Stomach (tissue), 9 donors: ENCODE measurements around the gene ANKRD22. TPM values are rescaled to one million over a fixed set of nuclear protein-coding genes. Genes with fewer than 3 reads are reported as not detected.

Source experiments
- DNase-seq, 2 donors: peaks; one replicate each; pipeline versions ENCODE4 v3.0.0 to v3.0.0-alpha.2; 2013 to 2019
- H3K27ac ChIP-seq, 5 donors: fragments of 200-600 bp in 4 of 5; sonication (generic) in 4 of 5; one replicate each; pipeline ENCODE4 v1.5.1; 2013 to 2019; ENCODE audit warnings: mild to moderate bottlenecking in 1 of 5, moderate library complexity in 1 of 5
- H3K27me3 ChIP-seq, 3 donors: fragments of 200-600 bp; sonication (generic); one replicate each; pipeline ENCODE4 v1.5.1; 2017 to 2019; ENCODE audit warnings: mixed run types in 1 of 3
- H3K36me3 ChIP-seq, 4 donors: fragments of 200-600 bp; sonication (generic); 1 replicate in 3 of 4; 2 replicates in 1 of 4; pipeline ENCODE4 v1.5.1; 2016 to 2019
- H3K4me1 ChIP-seq, 4 donors: fragments of 200-600 bp; sonication (generic); one replicate each; pipeline ENCODE4 v1.5.1; 2016 to 2019
- H3K4me3 ChIP-seq, 4 donors: fragments of 200-600 bp; sonication (generic) in 3 of 4; one replicate each; pipeline ENCODE4 v1.5.1; 2016 to 2019; ENCODE audit warnings: mild to moderate bottlenecking in 1 of 4
- H3K9me3 ChIP-seq, 4 donors: fragments of 200-600 bp; sonication (generic); one replicate each; pipeline ENCODE4 v1.5.1; 2016 to 2019
- EP300 ChIP-seq: sonication (generic); formaldehyde crosslinking; IDR thresholded peaks from one replicate; pipeline ENCODE4 v1.6.1; 2017; ENCODE audit warnings: antibody characterized with exemption
- POLR2A ChIP-seq, 4 donors: fragments of 450-650 bp; IDR thresholded peaks; one replicate each; pipeline ENCODE4 v1.6.1; 2016; ENCODE audit warnings: antibody characterized with exemption in 4 of 4, control low read depth in 2 of 4, mild to moderate bottlenecking in 1 of 4, moderate library complexity in 1 of 4
- POLR2AphosphoS5 ChIP-seq, 3 donors: sonication (generic); formaldehyde crosslinking; IDR thresholded peaks; one replicate each; pipeline ENCODE4 v1.6.1; 2016; ENCODE audit warnings: antibody characterized with exemption in 3 of 3
- WGBS, 5 donors: extraction: QIAGEN DNeasy Blood & Tissue Kit in 3 of 5; methylation state at CpG; one replicate each; pipeline versions ENCODE4 v1.1.5 to v1.1.7; 2013 to 2018; 5-methylcytosine and 5-hydroxymethylcytosine counted together
- intact Hi-C: fragments of 100-400 bp; cut with DNase I; formaldehyde crosslinking; loops from one replicate; pipeline ENCODE4 v1.15.1; 2023; ENCODE audit warnings: low total_unique reads
- polyA plus RNA-seq, 3 donors: library from polyadenylated mRNA; stranded (reverse); fragments of 200-250 nt; gene quantifications; one replicate each; pipeline ENCODE4 v1.2.3, GENCODE V29; 2013
- total RNA-seq, 5 donors: library from RNA; depleted of rRNA; stranded (reverse); fragments of >200 nt; gene quantifications; one replicate each; pipeline versions ENCODE4 v1.1.0 to v1.2.3, GENCODE V29; 2014 to 2016
- TF ChIP-seq, protein P1 (sequence below), 7 experiments: fragments of 450-650 bp in 4 of 7; fragments of 200-600 bp in 3 of 7; sonication (generic) in 3 of 7; IDR thresholded peaks; one replicate each; pipeline ENCODE4 v1.5.1; 2016 to 2019; ENCODE audit warnings: antibody characterized with exemption in 7 of 7, control low read depth in 2 of 7, mild to moderate bottlenecking in 1 of 7
- donor health status: healthy with polysubstance abuse.
- donor health status: Bipolar disorder and iron deficiency.
- donor health status: healthy.

Gene ANKRD22
- total and polyA plus RNA-seq, 8 donors: 6.4 to 63.9 (median 36.4) TPM

GRCh38 chr10:88820748-88821401 is 30.8 kb downstream of the ANKRD22 start:
- peaks cover 0 to 26% (median 12%) of the 10 kb centered on the region in 4 donors for H3K36me3 ChIP-seq
- intact Hi-C loops: no loop called here
- peak in 1 of 2 donors; percentile 83 for DNase-seq
- no peak overlapping the region for H3K4me3 ChIP-seq
- TF ChIP-seq, protein P1, sequence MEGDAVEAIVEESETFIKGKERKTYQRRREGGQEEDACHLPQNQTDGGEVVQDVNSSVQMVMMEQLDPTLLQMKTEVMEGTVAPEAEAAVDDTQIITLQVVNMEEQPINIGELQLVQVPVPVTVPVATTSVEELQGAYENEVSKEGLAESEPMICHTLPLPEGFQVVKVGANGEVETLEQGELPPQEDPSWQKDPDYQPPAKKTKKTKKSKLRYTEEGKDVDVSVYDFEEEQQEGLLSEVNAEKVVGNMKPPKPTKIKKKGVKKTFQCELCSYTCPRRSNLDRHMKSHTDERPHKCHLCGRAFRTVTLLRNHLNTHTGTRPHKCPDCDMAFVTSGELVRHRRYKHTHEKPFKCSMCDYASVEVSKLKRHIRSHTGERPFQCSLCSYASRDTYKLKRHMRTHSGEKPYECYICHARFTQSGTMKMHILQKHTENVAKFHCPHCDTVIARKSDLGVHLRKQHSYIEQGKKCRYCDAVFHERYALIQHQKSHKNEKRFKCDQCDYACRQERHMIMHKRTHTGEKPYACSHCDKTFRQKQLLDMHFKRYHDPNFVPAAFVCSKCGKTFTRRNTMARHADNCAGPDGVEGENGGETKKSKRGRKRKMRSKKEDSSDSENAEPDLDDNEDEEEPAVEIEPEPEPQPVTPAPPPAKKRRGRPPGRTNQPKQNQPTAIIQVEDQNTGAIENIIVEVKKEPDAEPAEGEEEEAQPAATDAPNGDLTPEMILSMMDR (IDR thresholded peaks at IDR 0.05): no peak
- no peak for TF ChIP-seq POLR2A (IDR thresholded peaks at IDR 0.05)
- no peak for TF ChIP-seq POLR2AphosphoS5 (IDR thresholded peaks at IDR 0.05)
- TF ChIP-seq EP300: no peak
- no peak overlapping the region for H3K27ac ChIP-seq
- H3K4me1 ChIP-seq: no peaks in the 10 kb centered on the region
- H3K9me3 ChIP-seq: no peaks in the 10 kb centered on the region
- no peaks in the 10 kb centered on the region for H3K27me3 ChIP-seq

GRCh38 chr10:88819290-88819689 is 32.4 kb downstream of the ANKRD22 start:
- Histone ChIP-seq H3K4me3 (no peak overlapping the region), H3K36me3 (peaks cover 0 to 15% (median 6%) of the 10 kb centered on the region in 4 donors), H3K4me1 (peaks cover 0 to under 1% (median 0%) of the 10 kb centered on the region in 4 donors), H3K27me3 (no peaks in the 10 kb centered on the region), H3K9me3 (no peaks in the 10 kb centered on the region), H3K27ac (no peak overlapping the region)
- WGBS, 5 donors: 77 to 92% (median 87%) methylated on average over 3 of the region's 3 CpGs
- intact Hi-C loops: no loop called here
- no peak for DNase-seq
- TF ChIP-seq, protein P1 (IDR thresholded peaks at IDR 0.05): no peak
- TF ChIP-seq POLR2AphosphoS5 (IDR thresholded peaks at IDR 0.05): no peak
- no peak for TF ChIP-seq EP300
- TF ChIP-seq POLR2A (IDR thresholded peaks at IDR 0.05): no peak

GRCh38 chr10:88813200-88813599 is 38.4 kb downstream of the ANKRD22 start:
- no peak overlapping the region for H3K4me3 ChIP-seq
- WGBS, 5 donors: 89 to 93% (median 91%) methylated on average over 6 of the region's 6 CpGs
- TF ChIP-seq EP300 (no peak), POLR2AphosphoS5 (IDR thresholded peaks at IDR 0.05) (no peak), POLR2A (IDR thresholded peaks at IDR 0.05) (no peak)
- TF ChIP-seq, protein P1 (IDR thresholded peaks at IDR 0.05): no peak
- H3K27me3 ChIP-seq: no peaks in the 10 kb centered on the region
- intact Hi-C loops: no loop called here
- H3K27ac ChIP-seq: no peak overlapping the region
- no peaks in the 10 kb centered on the region for H3K36me3 ChIP-seq
- DNase-seq: no peak
- peaks cover 0 to 9% (median 1%) of the 10 kb centered on the region in 4 donors for H3K4me1 ChIP-seq
- H3K9me3 ChIP-seq: no peaks in the 10 kb centered on the region

- Histone ChIP-seq H3K27me3 (no peaks in the 10 kb centered on the region), H3K27ac (no peak overlapping the region), H3K9me3 (no peaks in the 10 kb centered on the region), H3K36me3 (no peaks in the 10 kb centered on the region), H3K4me1 (peaks cover 0 to 9% (median 1%) of the 10 kb centered on the region in 4 donors), H3K4me3 (no peak overlapping the region)
- intact Hi-C loops: no loop called here
- TF ChIP-seq POLR2A (IDR thresholded peaks at IDR 0.05) (no peak), EP300 (no peak), POLR2AphosphoS5 (IDR thresholded peaks at IDR 0.05) (peak in 1 of 3 donors; percentile 6)
- TF ChIP-seq, protein P1 (IDR thresholded peaks at IDR 0.05): peak in 5 of 7 experiments; percentile 25 to 68 (median 61)
- 22 to 34% (median 31%) methylated on average over 5 of the region's 5 CpGs for WGBS, 5 donors
- DNase-seq: peak; percentile 36 to 82
Observed at GRCh38 chr10:88810196-88810961, 41.3 kb downstream of the ANKRD22 start.
